DMS114 treated with DMSO at 0.1 percent for 48 hours (cell line): ENCODE results near the gene ANKRD44.

Experiments used
- DNase-seq: peaks from one replicate; lab custom pipeline; 2025; ENCODE audit not compliant: unreplicated experiment; lab: John Stamatoyannopoulos, UW

The ANKRD44 gene

GRCh38 chr2:197322724-197323720, 12.4 kb upstream of the ANKRD44 start:
- DNase-seq: no peak

- no peak for DNase-seq
Observed at GRCh38 chr2:197322143-197322542, 11.6 kb upstream of the ANKRD44 start.

GRCh38 chr2:197315371-197315770, 4.8 kb upstream of the ANKRD44 start:
- DNase-seq: no peak

- no peak for DNase-seq
Observed at GRCh38 chr2:197312186-197312585, 1.6 kb upstream of the ANKRD44 start.

- no peak for DNase-seq
Observed at GRCh38 chr2:197311421-197312033, 947 bp upstream of the ANKRD44 start.

- no peak for DNase-seq
Observed at GRCh38 chr2:197310987-197311420, 424 bp upstream of the ANKRD44 start.

GRCh38 chr2:197309691-197310231, 819 bp downstream of the ANKRD44 start:
- DNase-seq: no peak

GRCh38 chr2:197308996-197309690, 1.4 kb downstream of the ANKRD44 start:
- DNase-seq: no peak

GRCh38 chr2:197308585-197308984, 2.0 kb downstream of the ANKRD44 start:
- no peak for DNase-seq

GRCh38 chr2:197307933-197308521, 2.6 kb downstream of the ANKRD44 start:
- DNase-seq: no peak

- DNase-seq: no peak
Observed at GRCh38 chr2:197307236-197307932, 3.2 kb downstream of the ANKRD44 start.

- no peak for DNase-seq
Observed at GRCh38 chr2:197306696-197307040, 3.9 kb downstream of the ANKRD44 start.

GRCh38 chr2:197306024-197306695, 4.4 kb downstream of the ANKRD44 start:
- no peak for DNase-seq

- no peak for DNase-seq
Observed at GRCh38 chr2:197304556-197305011, 6.0 kb downstream of the ANKRD44 start.

GRCh38 chr2:197300139-197300538, 10.4 kb downstream of the ANKRD44 start:
- DNase-seq: no peak

- no peak for DNase-seq
Observed at GRCh38 chr2:197298609-197299008, 12.0 kb downstream of the ANKRD44 start.

GRCh38 chr2:197297772-197298318, 12.7 kb downstream of the ANKRD44 start:
- no peak for DNase-seq

- no peak for DNase-seq
Observed at GRCh38 chr2:197297266-197297665, 13.3 kb downstream of the ANKRD44 start.

- DNase-seq: no peak
Observed at GRCh38 chr2:197296835-197297234, 13.7 kb downstream of the ANKRD44 start.
